K562 (cell line): ENCODE data around the gene PLCB4. TPM values are rescaled to one million over a fixed set of nuclear protein-coding genes. Genes with fewer than 3 reads are reported as not detected.

Source experiments
- ATAC-seq: fragments of 200-7000 bp; cut with Tn5 transposase; 3 replicates; pipeline ENCODE4 v1.9.1; 2020; ENCODE audit warnings: moderate library complexity
- BruUV-seq: library from RNA; stranded (reverse); fragments of 400-500 nt; replicated peaks from 2 replicates; lab custom pipeline; 2021; lab: Mats Ljungman, UMichigan
- CTCF ChIA-PET: fragments of 300-600 bp; formaldehyde crosslinking; extraction: SDS; loops from one replicate; lab custom pipeline; 2021; ENCODE audit warnings: low intra/inter-chr PET ratio; lab: Yijun Ruan, JAX
- POLR2A ChIA-PET: fragments of 300-600, 350-650 bp; sonication (Branson Sonifier 250); formaldehyde crosslinking; extraction: SDS; loops from one replicate; lab custom pipeline; 2021; ENCODE audit warnings: antibody characterized with exemption, inconsistent platforms; lab: Yijun Ruan, JAX
- DNase-seq, 4 experiments: peaks; one replicate each; pipeline versions ENCODE4 v3.0.0 to v3.0.0-alpha.2; 2011 to 2018; ENCODE audit warnings: low spot score in 3 of 4, mixed read lengths in 3 of 4; ENCODE audit errors: extremely low read depth in 1 of 4
- FAIRE-seq: peaks from 2 replicates; lab custom pipeline; 2011; peaks lifted over from hg19 to GRCh38; lab: Jason Lieb, UNC
- H2AFZ ChIP-seq: 2 replicates; pipeline ENCODE4 v1.6.0; 2011; ENCODE audit warnings: low read depth, low read length, control low read depth, inconsistent platforms
- H3K27ac ChIP-seq: fragments of 200-600 bp; 3 replicates; pipeline ENCODE4 v1.8.0; 2011; ENCODE audit warnings: low read depth, mild to moderate bottlenecking, control low read depth, inconsistent platforms, low read length, moderate library complexity, mixed read lengths; ENCODE audit errors: extremely low read depth
- H3K27me3 ChIP-seq, 2 experiments: fragments of 300-600 bp in 1 of 2; 2 replicates in 1 of 2; 3 replicates in 1 of 2; pipeline versions ENCODE4 v1.6.0 to v1.8.0; 2011; ENCODE audit warnings: inconsistent platforms in 2 of 2, low read length in 2 of 2, mild to moderate bottlenecking in 1 of 2, mixed read lengths in 1 of 2, moderate library complexity in 1 of 2; ENCODE audit not compliant: control insufficient read depth in 2 of 2, insufficient read depth in 2 of 2
- H3K36me3 ChIP-seq: fragments of 300-600 bp; 3 replicates; pipeline ENCODE4 v1.8.0; 2011; ENCODE audit warnings: mild to moderate bottlenecking, low read length, inconsistent platforms; ENCODE audit not compliant: control insufficient read depth, insufficient read depth
- H3K4me1 ChIP-seq, 2 experiments: fragments of 200-600 bp in 1 of 2; replicated peaks in 1 of 2; 2 replicates in 1 of 2; 3 replicates in 1 of 2; pipeline versions ENCODE4 v1.5.1 to v1.8.0; 2011; ENCODE audit warnings: inconsistent platforms in 2 of 2, low read length in 2 of 2, mild to moderate bottlenecking in 1 of 2, mixed read lengths in 1 of 2, moderate library complexity in 1 of 2; ENCODE audit not compliant: control insufficient read depth in 2 of 2, insufficient read depth in 2 of 2
- H3K4me2 ChIP-seq: 2 replicates; pipeline ENCODE4 v1.6.1; 2011; ENCODE audit warnings: low read length, control low read depth, inconsistent platforms, mixed read lengths; ENCODE audit not compliant: insufficient read depth
- H3K4me3 ChIP-seq: fragments of 200-600 bp; sonication (generic), shearing (Covaris generic); 2 replicates; pipeline ENCODE4 v1.5.1; 2016; ENCODE audit warnings: control low read depth, inconsistent platforms
- H3K79me2 ChIP-seq: fragments of 200-600 bp; 3 replicates; pipeline ENCODE4 v1.8.0; 2011; ENCODE audit warnings: low read length, inconsistent platforms; ENCODE audit not compliant: control insufficient read depth, insufficient read depth
- H3K9ac ChIP-seq, 2 experiments: 2 replicates each; pipeline versions ENCODE4 v1.6.0 to v1.6.1; 2011; ENCODE audit warnings: low read depth in 2 of 2, low read length in 2 of 2, control low read depth in 1 of 2, inconsistent platforms in 1 of 2, mild to moderate bottlenecking in 1 of 2, mixed read lengths in 1 of 2; ENCODE audit not compliant: insufficient read depth in 1 of 2
- H3K9me1 ChIP-seq: one replicate; pipeline ENCODE4 v1.6.0; 2011; ENCODE audit warnings: inconsistent platforms, mild to moderate bottlenecking, low read length, moderate library complexity; ENCODE audit not compliant: control insufficient read depth, insufficient read depth
- H3K9me3 ChIP-seq: replicated peaks from 2 replicates; pipeline ENCODE4 v1.5.1; 2011; ENCODE audit warnings: low read depth, low read length, inconsistent platforms; ENCODE audit not compliant: control insufficient read depth, insufficient read depth
- H4K20me1 ChIP-seq: replicated peaks from 2 replicates; pipeline ENCODE4 v1.6.1; 2011; ENCODE audit warnings: low read length, inconsistent platforms, mixed read lengths; ENCODE audit not compliant: control insufficient read depth, insufficient read depth
- C11orf30 ChIP-seq: fragments of 450-650 bp; IDR thresholded peaks from 2 replicates; pipeline ENCODE4 v1.6.1; 2016; ENCODE audit warnings: low read depth, mild to moderate bottlenecking
- CBX2 ChIP-seq: fragments of 200-600 bp; sonication (generic); IDR thresholded peaks from one replicate; pipeline ENCODE4 v1.6.1; 2012; ENCODE audit warnings: mild to moderate bottlenecking, low read length, inconsistent platforms; ENCODE audit not compliant: insufficient read depth, poor library complexity, severe bottlenecking
- FOSL1 ChIP-seq: fragments of 200-800 bp; sonication (Bioruptor generic); conservative IDR thresholded peaks from 2 replicates; pipeline ENCODE4 v1.6.1; 2016; ENCODE audit warnings: missing genetic modification characterization, missing compliant biosample characterization
- MAFF ChIP-seq: IDR thresholded peaks from 2 replicates; pipeline ENCODE4 v1.6.1; 2012; ENCODE audit warnings: low read length, improper control_type of control experiment
- MAFG ChIP-seq: fragments of 450-650 bp; conservative IDR thresholded peaks from 2 replicates; pipeline ENCODE4 v1.6.1; 2016; ENCODE audit warnings: missing genetic modification characterization, missing compliant biosample characterization
- PRDM10 ChIP-seq: fragments of 450-650 bp; IDR thresholded peaks from 2 replicates; pipeline ENCODE4 v1.6.1; 2018; ENCODE audit not compliant: partially characterized antibody
- ZNF316 ChIP-seq: fragments of 450-650 bp; IDR thresholded peaks from 2 replicates; pipeline ENCODE4 v1.6.1; 2016
- WGBS: fragments of 100-300 bp; shearing (Covaris generic); methylation state at CpG from one replicate; pipeline ENCODE4 v1.1.6; 2016; ENCODE audit warnings: low coverage, mixed read lengths; ENCODE audit not compliant: insufficient coverage; ENCODE audit errors: missing lambda C conversion rate; 5-methylcytosine and 5-hydroxymethylcytosine counted together
- in situ Hi-C: fragments of 300-500 bp; cut with MboI; formaldehyde crosslinking; loops from 4 replicates; pipeline ENCODE4 v1.15.0; 2018; ENCODE audit warnings: inconsistent platforms, mixed read lengths
- intact Hi-C: fragments of 100-400 bp; cut with micrococcal nuclease; formaldehyde crosslinking; loops from 2 replicates; pipeline ENCODE4 v1.14.2; 2022
- polyA plus RNA-seq, 8 experiments: library from polyadenylated mRNA; depleted of rRNA in 4 of 8; stranded (reverse) in 5 of 8; unstranded in 3 of 8; fragments of >200 nt; fragmentation: Nextera tagmentation in 2 of 8; fragmentation: Illumina TruSeq in 1 of 8; extraction: Ambion mirVana in 2 of 8; extraction: Trizol in 1 of 8; gene quantifications; 2 replicates each; pipeline versions ENCODE4 v1.2.1 to v1.2.3, GENCODE V29; 2011 to 2014; ENCODE audit warnings: inconsistent platforms in 1 of 8, missing spikeins in 1 of 8
- total RNA-seq, 7 experiments: library from RNA; depleted of rRNA in 6 of 7; stranded (reverse); fragments of >200 nt in 6 of 7; fragmentation: Illumina TruSeq in 2 of 7; extraction: Trizol in 2 of 7; gene quantifications; 2 replicates each; pipeline versions ENCODE4 v1.2.1 to v1.2.3, GENCODE V29; 2011 to 2021; ENCODE audit warnings: low replicate concordance in 1 of 7
- TF ChIP-seq, protein P1 (sequence below): fragments of 250-450 bp; sonication (Bioruptor Pico); IDR thresholded peaks from 2 replicates; pipeline ENCODE4 v1.5.0; 2021; ENCODE audit warnings: mild to moderate bottlenecking, borderline replicate concordance

PLCB4 gene
- total and polyA plus RNA-seq, 9 of the 15 experiments (the other 6 are each of a cell fraction or from before 2014, with no cell fraction given), result 0.20 to 2.9 (median 0.52) TPM

- no peak for DNase-seq
- in situ Hi-C loops (no loop called here), intact Hi-C loops (no loop called here)
These were observed 10.2 kb downstream of the PLCB4 start for GRCh38 chr20:9078826-9079731.

GRCh38 chr20:9081423-9081966, 12.6 kb downstream of the PLCB4 start:
- CTCF ChIA-PET, result no interaction called here
- Histone ChIP-seq H3K27ac (no peak overlapping the region), H3K79me2 (no peaks in the 10 kb centered on the region), H3K4me2 (no peak overlapping the region), H2AFZ (no peak overlapping the region), H3K4me1 (no peaks in the 10 kb centered on the region), H4K20me1 (no peaks in the 10 kb centered on the region), H3K9me3 (no peaks in the 10 kb centered on the region), H3K9me1 (no peaks in the 10 kb centered on the region), H3K27me3 (no peaks in the 10 kb centered on the region), H3K36me3 (no peaks in the 10 kb centered on the region), H3K4me3 (no peak overlapping the region), H3K9ac (no peak overlapping the region)
- no peak for ATAC-seq
- POLR2A ChIA-PET, result no interaction called here
- DNase-seq, result no peak
- in situ Hi-C loops (no loop called here), intact Hi-C loops (no loop called here)
- no TSS peak for BruUV-seq
- 17% methylated on average over 1 of the region's 1 CpG for WGBS
- FAIRE-seq, result no peak
- peak; percentile 55; the same call in 1 of the 2 replicates for TF ChIP-seq MAFG
- TF ChIP-seq, protein P1, sequence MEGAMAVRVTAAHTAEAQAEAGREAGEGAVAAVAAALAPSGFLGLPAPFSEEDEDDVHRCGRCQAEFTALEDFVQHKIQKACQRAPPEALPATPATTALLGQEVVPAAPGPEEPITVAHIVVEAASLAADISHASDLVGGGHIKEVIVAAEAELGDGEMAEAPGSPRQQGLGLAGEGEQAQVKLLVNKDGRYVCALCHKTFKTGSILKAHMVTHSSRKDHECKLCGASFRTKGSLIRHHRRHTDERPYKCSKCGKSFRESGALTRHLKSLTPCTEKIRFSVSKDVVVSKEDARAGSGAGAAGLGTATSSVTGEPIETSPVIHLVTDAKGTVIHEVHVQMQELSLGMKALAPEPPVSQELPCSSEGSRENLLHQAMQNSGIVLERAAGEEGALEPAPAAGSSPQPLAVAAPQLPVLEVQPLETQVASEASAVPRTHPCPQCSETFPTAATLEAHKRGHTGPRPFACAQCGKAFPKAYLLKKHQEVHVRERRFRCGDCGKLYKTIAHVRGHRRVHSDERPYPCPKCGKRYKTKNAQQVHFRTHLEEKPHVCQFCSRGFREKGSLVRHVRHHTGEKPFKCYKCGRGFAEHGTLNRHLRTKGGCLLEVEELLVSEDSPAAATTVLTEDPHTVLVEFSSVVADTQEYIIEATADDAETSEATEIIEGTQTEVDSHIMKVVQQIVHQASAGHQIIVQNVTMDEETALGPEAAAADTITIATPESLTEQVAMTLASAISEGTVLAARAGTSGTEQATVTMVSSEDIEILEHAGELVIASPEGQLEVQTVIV (CRISPR knock-in tag), result no peak
- peak; percentile 40; the same call in 1 of the 2 replicates for TF ChIP-seq C11orf30
- TF ChIP-seq MAFF, result peak; percentile 39
- no peak for TF ChIP-seq PRDM10
- peak; percentile 85 for TF ChIP-seq ZNF316

More at GRCh38 chr20:9078826-9079731, 10.2 kb downstream of the PLCB4 start:
- CTCF ChIA-PET, result no interaction called here
- Histone ChIP-seq H3K79me2 (no peaks in the 10 kb centered on the region), H2AFZ (no peak overlapping the region), H3K9ac (no peak overlapping the region), H3K4me2 (no peak overlapping the region), H3K27ac (no peak overlapping the region), H3K4me1 (no peaks in the 10 kb centered on the region; a peak in 1 of 5 replicates), H3K4me3 (no peak overlapping the region), H3K36me3 (no peaks in the 10 kb centered on the region), H3K9me1 (no peaks in the 10 kb centered on the region), H4K20me1 (no peaks in the 10 kb centered on the region), H3K9me3 (no peaks in the 10 kb centered on the region), H3K27me3 (no peaks in the 10 kb centered on the region)
- POLR2A ChIA-PET, result no interaction called here
- no peak for ATAC-seq
- BruUV-seq, result no TSS peak
- WGBS, result 41% methylated on average over 5 of the region's 5 CpGs
- TF ChIP-seq FOSL1 (no peak), CBX2 (no peak)
- FAIRE-seq, result no peak
